GM21529 (cell line): ENCODE data around the gene ZNF618.
"Not testable (repeated sequence)": the region's sequence is repeated elsewhere in the genome, so short reads cannot be mapped to it uniquely, and the experiment has no call there.

Source experiments
- ATAC-seq: cut with Tn5 transposase; IDR thresholded peaks from one replicate; pipeline ENCODE4 v1.9.1; 2021; ENCODE audit not compliant: unreplicated experiment

ZNF618 gene

DNA sequence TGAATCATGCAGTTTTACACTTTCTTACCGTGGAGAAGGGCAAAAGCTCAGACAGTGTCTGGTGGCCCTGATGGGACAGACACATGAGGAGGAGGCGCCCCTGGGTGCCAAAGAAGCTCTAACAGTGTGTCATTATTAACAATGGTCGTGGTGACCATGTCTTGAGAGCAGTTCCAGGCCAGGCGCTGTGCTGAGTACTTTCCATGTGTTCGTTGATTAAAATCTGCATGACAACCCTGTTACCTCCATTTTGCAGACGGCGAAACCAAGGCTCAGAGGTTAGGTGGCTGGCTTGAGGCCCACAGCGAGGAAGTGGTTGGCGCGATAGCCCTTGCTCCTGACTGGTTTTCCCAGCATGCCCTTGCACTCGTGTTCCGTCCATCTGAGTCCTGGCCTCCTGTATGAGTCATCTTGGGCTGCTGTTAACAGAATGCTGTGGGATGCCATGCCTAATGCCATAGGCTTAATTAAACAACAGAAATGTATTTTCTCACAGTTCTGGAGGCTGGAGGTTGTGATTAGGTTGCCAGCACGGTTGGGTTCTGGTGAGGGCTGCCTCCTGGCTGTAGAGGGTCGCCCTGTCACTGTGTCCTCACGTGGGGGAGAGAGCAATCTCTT is 110.0 kb downstream of the ZNF618 start:
- no peak for ATAC-seq

DNA sequence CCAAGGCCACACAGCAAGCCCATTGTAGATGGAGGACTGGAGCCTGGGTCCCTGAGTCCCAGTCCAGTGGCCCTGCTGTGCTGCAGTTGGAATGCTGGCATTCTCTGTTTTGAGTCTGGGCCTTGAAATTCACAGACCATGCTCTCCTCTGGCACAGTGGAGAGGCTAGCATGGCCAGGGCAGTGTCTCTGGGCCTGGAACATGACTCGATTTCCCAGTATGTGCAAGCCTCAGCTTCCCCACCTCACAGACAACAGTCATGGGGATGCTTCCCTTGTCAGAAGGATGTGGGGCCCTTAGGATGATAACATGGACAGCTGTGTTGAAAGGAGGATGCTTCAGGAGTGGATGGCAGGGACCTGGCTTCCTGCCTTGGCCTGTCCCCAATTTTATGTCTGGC is 110.8 kb downstream of the ZNF618 start:
- no peak for ATAC-seq

DNA sequence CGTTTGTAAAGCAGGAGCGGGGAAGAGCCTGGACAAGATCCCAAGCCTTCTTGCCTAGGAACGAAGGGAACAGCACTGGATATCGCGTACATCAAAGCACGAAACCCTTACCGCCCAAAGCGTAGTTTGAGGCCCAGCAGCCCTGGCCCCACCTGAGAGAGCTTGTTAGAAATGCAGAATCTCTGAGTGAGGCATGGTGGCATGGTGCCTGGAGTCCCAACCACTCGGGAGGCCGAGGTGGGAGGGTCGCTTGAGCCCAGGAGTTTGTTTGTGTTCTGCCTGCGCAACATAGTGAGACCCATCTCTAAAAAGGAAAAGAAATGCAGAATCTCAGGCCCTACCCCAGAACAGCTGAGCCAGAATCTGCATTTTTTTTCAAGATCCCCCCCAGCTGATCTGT is 111.4 kb downstream of the ZNF618 start:
- ATAC-seq: no peak

DNA sequence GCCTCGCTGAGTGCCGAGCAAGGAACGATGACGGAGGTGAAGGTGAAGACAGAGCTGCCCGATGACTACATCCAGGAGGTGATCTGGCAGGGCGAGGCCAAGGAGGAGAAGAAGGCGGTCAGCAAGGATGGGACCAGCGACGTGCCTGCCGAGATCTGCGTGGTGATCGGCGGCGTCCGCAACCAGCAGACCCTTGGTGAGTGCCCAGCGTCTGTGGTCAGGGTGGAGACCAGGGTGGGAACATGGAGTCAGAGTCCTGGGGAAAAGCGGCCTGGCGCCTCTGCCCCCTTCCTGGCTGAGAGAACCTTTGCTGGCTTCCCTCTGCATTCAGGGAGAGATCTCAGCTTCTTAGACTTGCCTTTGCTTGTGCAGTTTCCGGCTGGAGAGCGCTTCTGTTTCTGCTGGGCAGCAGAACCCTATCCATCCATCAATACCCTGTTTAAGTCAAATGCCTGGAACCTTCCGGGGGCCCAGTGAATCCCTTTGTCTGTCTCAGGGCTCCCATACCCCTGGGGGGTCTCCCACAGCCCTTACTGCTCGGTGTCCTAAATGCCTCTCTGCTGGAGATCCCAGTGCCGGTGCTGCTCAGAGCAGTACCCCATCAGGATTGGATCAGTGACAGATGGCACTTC is 112.4 kb downstream of the ZNF618 start:
- no peak for ATAC-seq

DNA sequence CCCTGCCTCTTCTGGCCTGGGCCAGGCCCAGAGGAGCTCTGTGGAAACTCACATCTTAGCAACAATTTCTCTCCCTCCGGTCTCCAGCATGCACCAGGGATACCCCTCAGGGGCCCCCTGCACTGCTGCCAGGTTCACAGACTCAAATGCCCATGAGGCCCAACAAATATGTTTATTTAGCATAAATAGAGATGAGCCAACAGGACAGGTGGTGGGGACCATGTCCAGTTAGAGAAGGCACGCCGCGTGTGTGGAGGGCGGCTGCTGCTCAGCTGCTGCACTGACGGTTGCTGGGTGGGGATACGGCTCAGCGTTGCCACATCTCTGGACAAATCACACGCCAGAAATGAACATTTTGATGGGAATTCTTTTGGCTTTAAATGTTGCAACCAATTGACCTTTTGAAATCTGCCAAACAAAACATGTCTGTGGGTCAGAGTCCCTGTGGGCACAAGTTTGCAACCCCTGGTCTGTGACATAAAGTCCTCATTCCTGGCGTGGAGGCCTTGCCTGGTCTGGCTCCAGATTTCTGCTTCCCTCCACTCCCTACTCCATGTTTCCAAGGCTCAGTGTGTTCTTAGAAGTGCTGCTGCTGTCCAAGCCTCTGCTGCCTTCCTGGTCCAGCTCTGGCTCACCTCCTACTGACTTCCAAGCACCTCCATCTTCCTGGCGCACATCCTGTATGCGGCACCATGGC is 113.1 kb downstream of the ZNF618 start:
- ATAC-seq: no peak

DNA sequence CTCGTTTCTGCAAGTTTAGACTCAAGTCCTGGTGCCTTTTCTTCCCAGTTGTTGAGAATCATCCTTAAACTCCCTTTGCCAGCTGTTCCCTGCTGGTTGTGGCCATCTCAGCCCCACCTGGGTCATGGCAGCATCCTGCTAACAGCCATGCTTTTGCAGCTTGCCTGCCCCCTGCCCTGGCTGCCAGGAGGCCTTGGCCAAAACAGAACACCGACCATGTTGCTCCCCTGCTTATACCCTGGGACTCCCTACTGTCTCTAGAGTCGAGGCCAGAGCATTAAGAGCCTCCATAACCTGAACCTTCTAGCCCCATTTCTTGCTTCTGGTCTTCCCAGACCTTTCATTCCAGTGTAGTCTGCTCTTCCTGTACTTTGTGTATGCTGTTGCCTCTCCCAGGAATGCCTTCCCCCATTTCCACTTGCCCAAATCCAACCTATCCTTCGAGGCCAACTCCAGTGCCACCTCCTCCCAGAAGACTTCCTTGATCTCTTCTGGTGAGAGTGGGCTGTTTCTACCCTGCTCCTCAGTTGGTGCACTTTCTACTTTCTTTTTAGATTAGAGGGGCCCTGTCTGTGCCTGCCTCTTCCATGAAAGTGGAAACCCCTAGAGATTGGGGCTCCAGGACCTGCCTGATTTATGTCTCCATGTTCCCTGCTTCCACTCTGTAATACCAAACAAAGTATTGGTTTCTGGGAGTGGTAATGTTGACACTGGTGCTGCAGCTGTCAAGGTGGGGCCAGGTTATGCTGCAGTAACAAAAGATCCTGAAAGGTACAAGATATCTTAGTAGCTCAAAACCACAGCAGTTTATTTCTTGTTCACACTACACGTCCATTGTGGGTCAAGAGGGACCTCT is 113.8 kb downstream of the ZNF618 start:
- ATAC-seq: no peak

DNA sequence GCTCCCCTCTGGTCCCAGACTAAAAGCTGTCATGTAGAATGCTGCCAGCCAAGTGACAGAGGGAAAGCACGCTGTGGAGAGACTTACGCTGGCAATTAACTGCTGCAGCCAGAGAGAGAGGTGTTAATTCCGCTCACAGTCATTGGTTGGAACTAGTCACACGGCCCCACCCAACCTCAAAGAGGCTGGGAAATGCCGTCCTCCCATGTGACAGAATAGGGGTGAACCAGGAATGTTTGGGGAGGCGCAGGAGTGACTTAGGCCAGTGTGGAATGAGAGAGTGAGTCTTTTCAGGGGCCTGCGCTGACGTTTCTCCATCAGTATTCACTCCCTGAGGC is 114.4 kb downstream of the ZNF618 start:
- ATAC-seq: no peak

DNA sequence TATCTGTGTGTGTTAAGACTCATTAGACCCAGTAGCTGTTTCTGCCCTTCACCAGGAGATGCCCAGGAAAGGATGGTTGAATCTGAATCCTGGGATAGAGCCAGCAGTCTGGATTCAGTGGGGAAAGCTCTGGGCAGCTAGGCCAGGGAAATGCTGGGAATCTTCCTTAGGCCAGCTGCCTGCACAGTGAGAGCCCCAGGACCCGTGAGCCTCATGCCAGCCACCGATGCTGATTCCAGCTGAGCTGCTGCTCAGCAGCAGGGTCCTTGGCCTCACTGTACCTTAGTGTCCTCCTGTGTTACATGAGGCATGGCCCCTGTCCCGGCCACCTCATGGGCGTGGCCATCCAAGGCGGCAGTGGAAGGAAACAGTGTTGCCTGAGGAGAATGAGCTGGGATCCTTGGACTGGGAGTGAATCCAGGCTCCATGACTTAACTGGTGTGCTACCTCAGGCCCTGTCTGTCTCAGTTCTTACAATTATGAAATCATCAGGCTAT is 114.9 kb downstream of the ZNF618 start:
- ATAC-seq: no peak

DNA sequence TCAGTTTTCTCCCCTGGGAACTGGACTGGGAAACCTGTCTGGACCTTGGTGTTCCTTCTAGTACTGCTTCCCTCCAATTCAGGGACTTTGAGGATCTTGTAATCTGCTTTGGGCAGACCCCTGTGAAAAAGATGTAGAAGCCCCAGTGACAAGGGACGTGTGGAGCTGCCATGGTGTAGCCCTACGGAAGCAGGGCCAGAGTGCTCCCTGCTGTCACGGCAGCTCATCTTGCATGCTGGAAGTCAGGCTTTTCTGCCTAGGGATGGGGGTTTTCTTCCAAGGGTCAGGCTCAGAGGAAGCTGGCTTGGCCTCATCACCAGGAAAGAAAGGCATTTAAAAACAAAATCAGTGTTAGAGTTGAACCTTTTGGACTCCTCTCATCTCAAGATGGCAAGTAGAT is 115.6 kb downstream of the ZNF618 start:
- no peak for ATAC-seq

DNA sequence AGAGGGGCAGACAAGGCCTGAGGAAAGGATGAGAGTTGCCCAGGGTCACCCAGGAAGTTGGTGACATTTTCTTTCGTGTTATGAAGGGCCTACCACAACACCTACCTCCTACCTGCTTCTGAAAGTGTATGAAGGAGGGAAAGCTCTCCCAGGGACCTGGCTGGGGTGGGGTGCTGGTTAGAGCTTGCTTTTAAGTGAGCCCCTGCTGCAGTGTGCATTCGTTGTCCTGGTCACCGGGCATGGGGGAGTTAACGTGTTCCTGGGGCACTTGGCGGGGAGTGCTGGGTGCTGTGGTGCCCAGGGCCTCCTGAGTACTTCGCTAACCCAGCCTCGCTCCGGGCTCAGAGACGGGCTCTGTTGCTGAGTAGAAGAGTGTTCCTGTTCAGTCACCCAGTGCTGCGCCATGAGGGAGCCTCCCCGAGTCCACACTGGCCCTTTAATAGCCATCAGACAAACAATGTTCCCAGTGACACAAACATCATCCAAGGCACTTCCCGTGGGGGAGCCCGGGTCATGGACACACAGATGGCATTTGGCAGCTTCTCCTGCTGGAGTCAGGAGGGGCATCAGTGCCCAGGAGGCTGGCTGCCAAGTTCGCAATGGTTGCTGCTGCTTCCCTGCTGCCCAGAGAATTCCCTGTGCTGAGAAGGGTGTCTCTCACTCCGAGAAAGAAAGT is 116.3 kb downstream of the ZNF618 start:
- no peak for ATAC-seq

DNA sequence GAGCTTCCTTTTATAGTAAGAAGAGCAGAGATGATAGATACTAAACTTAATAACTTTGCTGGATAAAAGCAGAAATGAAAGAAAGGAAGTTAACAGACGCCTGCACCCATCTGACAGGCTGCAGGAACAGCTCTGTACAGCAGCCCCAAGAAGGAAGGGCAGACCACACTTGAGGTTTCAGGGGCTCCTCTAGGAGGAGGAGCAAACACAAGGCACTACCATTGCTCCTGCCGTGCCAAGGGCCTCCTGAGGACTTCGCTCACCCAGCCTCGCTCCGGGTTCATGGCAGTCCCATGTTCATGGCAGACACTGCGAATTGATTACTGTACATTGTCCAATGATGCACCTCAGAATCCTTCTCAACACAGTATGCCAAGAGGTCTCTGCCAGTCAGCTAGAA is 116.9 kb downstream of the ZNF618 start:
- ATAC-seq: no peak

DNA sequence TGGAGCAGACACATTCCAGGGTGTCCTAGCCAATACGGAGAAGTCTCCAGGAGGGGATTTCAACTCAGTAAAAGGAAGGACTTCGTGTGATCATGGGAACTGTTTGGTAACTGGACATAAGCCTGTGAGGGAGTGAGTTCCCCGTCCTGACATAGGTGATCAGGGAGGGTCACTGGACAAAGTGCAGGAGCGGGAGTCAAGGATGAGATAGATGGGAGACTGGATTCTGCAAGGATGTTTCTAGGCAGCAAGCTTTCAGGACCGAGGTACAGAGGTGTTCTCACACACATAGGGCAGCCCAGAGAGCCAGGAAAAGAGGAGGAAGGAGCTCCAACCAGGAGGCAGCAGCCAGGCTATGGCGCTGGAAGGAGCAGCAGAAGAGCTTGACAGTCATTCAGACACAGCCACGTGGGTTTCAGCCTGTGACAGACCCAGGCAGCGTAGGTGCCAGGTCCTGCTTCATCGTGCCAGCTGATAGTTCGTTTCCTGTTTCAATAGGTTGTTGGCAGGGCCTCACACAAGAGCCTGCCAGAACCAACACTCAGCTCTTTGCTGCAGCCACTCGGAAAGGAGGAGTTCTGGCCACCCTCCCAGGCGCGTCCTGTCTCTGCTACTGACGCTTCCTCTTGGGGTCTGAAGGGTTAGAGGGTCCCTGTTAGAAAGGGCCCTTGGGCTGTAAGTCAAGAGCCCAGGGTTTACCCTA is 117.9 kb downstream of the ZNF618 start:
- ATAC-seq: no peak

DNA sequence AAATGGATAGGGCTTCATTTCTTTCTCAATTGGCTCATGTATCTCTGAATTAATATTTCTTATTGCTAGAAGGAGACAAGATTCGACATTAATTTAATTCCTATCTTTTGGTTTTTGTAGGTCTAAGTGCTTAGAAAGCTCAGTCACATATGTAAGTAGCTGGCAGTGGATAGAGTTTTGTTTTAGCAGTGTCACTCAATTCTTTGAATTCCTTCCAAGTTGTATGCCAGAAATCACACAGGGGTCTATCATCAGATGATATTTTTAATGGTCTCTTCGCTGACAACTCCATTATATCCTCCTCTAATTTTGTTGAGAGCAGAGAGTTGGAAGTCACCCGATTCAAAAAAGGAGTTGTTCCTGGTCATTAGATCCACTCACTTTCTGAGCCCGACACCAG is 119.3 kb downstream of the ZNF618 start:
- no peak for ATAC-seq

DNA sequence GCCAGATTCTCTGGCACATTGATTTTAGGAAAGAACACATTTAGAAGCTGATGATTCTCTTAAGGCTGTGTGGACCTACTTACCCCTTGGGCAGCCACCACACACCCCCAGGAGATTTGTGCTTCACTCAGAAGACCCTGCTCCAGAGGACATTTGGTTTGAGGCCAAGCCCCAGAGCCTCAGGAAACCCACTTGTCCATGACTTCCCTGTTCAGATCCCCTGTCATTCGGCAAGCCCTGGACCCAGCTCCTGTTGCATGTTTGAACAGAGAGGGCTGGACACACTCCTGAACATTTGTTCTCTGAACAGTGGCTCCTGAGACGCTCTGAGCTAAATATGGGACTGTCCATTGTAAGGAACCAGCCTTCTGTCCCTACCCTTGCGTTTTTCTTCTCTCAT is 119.9 kb downstream of the ZNF618 start:
- no peak for ATAC-seq

DNA sequence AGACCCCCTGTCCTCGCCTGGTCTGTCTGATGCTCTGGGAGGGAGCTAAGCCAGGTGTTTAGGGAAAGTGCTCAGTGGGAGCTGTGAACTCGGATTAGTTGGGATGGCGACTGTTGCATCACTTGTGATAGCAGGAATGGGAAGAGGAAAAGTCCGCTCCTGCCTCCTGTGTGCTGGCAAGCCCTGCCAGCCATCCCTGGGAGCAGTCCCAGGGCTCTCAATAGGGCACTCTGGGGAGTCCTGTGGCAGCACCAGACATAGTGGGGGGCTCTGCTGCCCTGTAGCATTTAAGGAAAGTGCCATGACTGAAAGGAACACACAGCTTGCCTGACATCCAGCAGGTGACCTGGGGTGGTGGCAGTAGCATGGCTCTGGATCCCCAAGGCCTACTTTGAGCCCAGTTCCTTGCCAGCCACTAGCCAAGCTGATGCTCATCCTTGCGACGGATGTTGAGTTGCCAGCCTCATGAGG is 120.5 kb downstream of the ZNF618 start:
- no peak for ATAC-seq

DNA sequence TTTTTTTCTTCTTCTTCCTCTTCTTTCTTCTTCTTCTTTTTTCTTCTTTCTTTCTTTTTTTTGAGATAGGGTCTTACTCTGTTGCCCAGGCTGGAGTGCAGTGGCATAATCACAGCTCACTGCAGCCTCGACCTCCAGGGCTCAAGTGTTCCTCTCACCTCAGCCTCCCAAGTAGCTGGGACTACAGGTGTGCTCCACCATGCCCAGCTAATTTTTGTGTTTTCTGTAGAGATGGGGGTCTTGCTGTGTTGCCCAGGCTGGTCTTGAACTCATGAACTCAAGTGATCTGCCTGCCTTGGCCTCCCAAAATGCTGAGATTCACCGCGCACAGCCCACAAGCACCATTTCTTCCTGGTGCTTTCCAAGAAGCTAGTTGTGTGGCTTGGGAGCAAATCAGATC is 121.0 kb downstream of the ZNF618 start:
- ATAC-seq: not testable (repeated sequence)

DNA sequence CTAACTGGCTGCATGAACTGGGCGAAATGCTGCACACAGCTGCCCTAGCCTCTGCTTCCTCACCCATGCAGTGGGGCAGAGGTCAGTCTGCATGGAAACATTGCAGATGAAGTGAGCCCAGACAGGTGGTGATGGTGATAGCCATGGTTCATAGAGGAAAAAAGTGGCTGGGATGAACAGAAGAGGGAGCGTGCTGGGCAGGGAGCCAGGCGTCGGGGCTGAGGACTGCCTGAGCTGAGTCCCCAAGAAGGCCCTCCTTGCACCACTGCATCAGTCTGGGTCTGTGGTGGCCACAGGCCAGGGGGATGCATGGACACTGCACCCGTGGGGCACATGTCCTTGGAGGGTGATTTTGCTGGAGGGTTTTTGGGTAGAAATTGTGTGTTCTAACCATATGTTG is 121.5 kb downstream of the ZNF618 start:
- no peak for ATAC-seq

DNA sequence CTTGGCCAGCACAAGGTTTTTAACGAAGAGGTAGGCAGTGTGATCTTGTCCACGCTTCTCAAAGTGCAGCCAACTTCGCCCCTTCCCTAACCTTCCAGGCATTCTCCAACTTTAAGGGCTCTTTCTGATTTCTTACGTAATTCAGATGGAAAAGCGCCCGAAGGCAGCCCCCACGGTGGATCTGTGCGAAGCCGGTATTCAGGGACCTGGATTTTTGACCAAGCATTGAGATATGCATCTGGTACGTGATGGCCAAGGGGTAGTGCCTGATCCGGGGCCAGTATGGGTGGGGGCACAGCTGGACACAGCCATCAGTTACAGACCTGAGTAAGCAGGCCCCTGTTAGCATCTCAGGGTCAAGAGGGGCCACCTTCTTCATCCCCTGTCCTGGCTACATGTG is 122.0 kb downstream of the ZNF618 start:
- ATAC-seq: no peak

DNA sequence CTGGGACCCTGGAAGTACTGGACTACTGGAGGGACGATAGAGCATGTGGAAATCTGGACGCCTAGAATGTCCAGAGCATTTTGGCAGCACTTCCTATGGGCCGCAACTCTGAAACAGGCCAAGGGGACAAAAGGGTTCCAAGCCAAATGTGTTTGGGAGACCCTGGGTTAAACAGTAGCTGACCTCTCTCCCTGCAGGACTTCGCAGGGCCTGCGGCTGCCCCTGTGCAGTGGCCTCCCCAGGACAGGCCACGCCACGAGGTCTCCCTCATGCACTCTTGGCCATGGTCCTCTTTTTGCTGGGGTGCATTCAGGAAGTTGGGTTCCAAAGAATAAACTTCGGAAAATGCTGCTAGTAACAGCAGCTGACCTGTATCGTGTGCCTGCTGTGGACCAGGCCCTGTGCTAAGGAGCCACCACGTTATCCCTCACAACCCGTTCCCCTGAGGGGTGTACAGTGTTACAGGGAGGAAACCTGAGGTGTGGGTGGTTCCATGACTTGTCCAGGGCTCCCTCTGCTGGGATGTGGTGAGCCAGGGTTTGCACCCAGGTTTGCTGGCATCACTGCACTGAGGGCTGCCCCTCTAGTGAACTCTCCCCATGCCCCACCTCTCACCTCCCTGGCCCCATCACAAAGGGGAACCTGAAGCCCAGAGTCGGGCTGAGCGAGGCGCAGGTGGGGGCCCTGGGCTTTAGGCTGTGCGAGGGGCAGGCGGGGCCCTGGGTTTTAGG is 122.6 kb downstream of the ZNF618 start:
- no peak for ATAC-seq
